CD14-positive monocyte (primary cell): ENCODE results near the gene MEIOSIN. TPM values are rescaled to one million over a fixed set of nuclear protein-coding genes. Genes with fewer than 3 reads are reported as not detected.

Experiments
- DNase-seq, 3 donors: peaks; one replicate each; pipeline ENCODE4 v3.0.0-alpha.2; 2011 to 2022
- H2AFZ ChIP-seq: 2 replicates; pipeline ENCODE4 v1.6.0; 2012; ENCODE audit warnings: mild to moderate bottlenecking, low read depth, low read length, inconsistent platforms; ENCODE audit not compliant: insufficient read depth, poor library complexity, severe bottlenecking
- H3K27ac ChIP-seq, 2 donors: 1 replicate in 1 of 2; 2 replicates in 1 of 2; pipeline ENCODE4 v1.5.1; 2012 to 2013; ENCODE audit warnings: low read length in 2 of 2, control low read depth in 1 of 2, inconsistent platforms in 1 of 2, low read depth in 1 of 2, mild to moderate bottlenecking in 1 of 2
- H3K27me3 ChIP-seq, 2 donors: one replicate each; pipeline versions ENCODE4 v1.6.0 to v1.6.1; 2011 to 2013; ENCODE audit warnings: low read length in 2 of 2; ENCODE audit not compliant: control insufficient read depth in 2 of 2, insufficient read depth in 2 of 2
- H3K36me3 ChIP-seq, 2 donors: replicated peaks in 1 of 2; 1 replicate in 1 of 2; 2 replicates in 1 of 2; pipeline versions ENCODE4 v1.5.1 to v1.6.1; 2012 to 2013; ENCODE audit warnings: low read length in 2 of 2, control low read depth in 1 of 2, inconsistent platforms in 1 of 2, mild to moderate bottlenecking in 1 of 2; ENCODE audit not compliant: insufficient read depth in 2 of 2, control insufficient read depth in 1 of 2
- H3K4me1 ChIP-seq, 2 donors: 1 replicate in 1 of 2; 2 replicates in 1 of 2; pipeline versions ENCODE4 v1.5.1 to v1.6.1; 2012 to 2013; ENCODE audit warnings: low read length in 2 of 2, control low read depth in 1 of 2, inconsistent platforms in 1 of 2, mild to moderate bottlenecking in 1 of 2, moderate library complexity in 1 of 2; ENCODE audit not compliant: insufficient read depth in 2 of 2, control insufficient read depth in 1 of 2
- H3K4me2 ChIP-seq: replicated peaks from 2 replicates; pipeline ENCODE3; 2012; ENCODE audit warnings: low read length, moderate library complexity, mild to moderate bottlenecking; ENCODE audit not compliant: poor library complexity, severe bottlenecking; ENCODE audit errors: extremely low read depth
- H3K4me3 ChIP-seq, 3 experiments: fragments of 200-600 bp in 1 of 3; sonication (generic) in 1 of 3; replicated peaks in 1 of 3; 1 replicate in 2 of 3; 2 replicates in 1 of 3; pipeline ENCODE4 v1.5.1; 2011 to 2013; ENCODE audit warnings: low read length in 3 of 3, mild to moderate bottlenecking in 3 of 3, control low read depth in 2 of 3, low read depth in 2 of 3, inconsistent platforms in 1 of 3, moderate library complexity in 1 of 3
- H3K79me2 ChIP-seq: 2 replicates; pipeline ENCODE4 v1.6.0; 2012; ENCODE audit warnings: mild to moderate bottlenecking, control low read depth, inconsistent platforms, low read length, moderate library complexity; ENCODE audit not compliant: insufficient read depth
- H3K9ac ChIP-seq: 2 replicates; pipeline ENCODE4 v1.6.0; 2017; ENCODE audit warnings: low read length, mild to moderate bottlenecking; ENCODE audit not compliant: insufficient read depth, poor library complexity, severe bottlenecking
- H3K9me3 ChIP-seq, 2 donors: replicated peaks in 1 of 2; 1 replicate in 1 of 2; 2 replicates in 1 of 2; pipeline versions ENCODE4 v1.5.1 to v1.6.1; 2012 to 2013; ENCODE audit warnings: low read length in 2 of 2, control low read depth in 1 of 2; ENCODE audit not compliant: control insufficient read depth in 1 of 2, insufficient read depth in 1 of 2
- H4K20me1 ChIP-seq: 2 replicates; pipeline ENCODE4 v1.6.0; 2012; ENCODE audit warnings: mild to moderate bottlenecking, low read length, control low read depth, moderate library complexity; ENCODE audit not compliant: insufficient read depth
- H3K27ac Mint-ChIP-seq, 7 donors: one replicate each; pipeline ENCODE4 v1.8.0; 2020; ENCODE audit warnings: mild to moderate bottlenecking in 7 of 7, mixed read lengths in 7 of 7, moderate library complexity in 6 of 7, inconsistent platforms in 2 of 7
- H3K27me3 Mint-ChIP-seq, 3 donors: one replicate each; pipeline ENCODE4 v1.8.0; 2021 to 2022; ENCODE audit warnings: low read depth in 3 of 3, mild to moderate bottlenecking in 3 of 3, mixed read lengths in 3 of 3, moderate library complexity in 3 of 3, inconsistent platforms in 1 of 3
- H3K36me3 Mint-ChIP-seq, 2 donors: one replicate each; pipeline ENCODE4 v1.8.0; 2020; ENCODE audit warnings: mixed read lengths in 2 of 2, inconsistent platforms in 1 of 2, mild to moderate bottlenecking in 1 of 2
- H3K4me1 Mint-ChIP-seq: one replicate; pipeline ENCODE4 v1.8.0; 2020; ENCODE audit warnings: mild to moderate bottlenecking, mixed read lengths
- H3K4me3 Mint-ChIP-seq, 2 donors: one replicate each; pipeline ENCODE4 v1.8.0; 2020; ENCODE audit warnings: mild to moderate bottlenecking in 2 of 2, mixed read lengths in 2 of 2, moderate library complexity in 1 of 2
- H3K9me3 Mint-ChIP-seq, 7 donors: one replicate each; pipeline ENCODE4 v1.8.0; 2020 to 2022; ENCODE audit warnings: mixed read lengths in 7 of 7, mild to moderate bottlenecking in 6 of 7, moderate library complexity in 6 of 7, inconsistent platforms in 2 of 7
- WGBS: methylation state at CpG from one replicate; pipeline ENCODE4 v1.1.5; 2013; ENCODE audit warnings: missing lambda C conversion rate; ENCODE audit not compliant: insufficient coverage; 5-methylcytosine and 5-hydroxymethylcytosine counted together
- intact Hi-C, 2 donors: fragments of 100-400 bp; cut with micrococcal nuclease; formaldehyde crosslinking; loops; one replicate each; pipeline versions ENCODE4 v1.15.0 to v1.15.1; 2023
- polyA plus RNA-seq, 3 donors: library from polyadenylated mRNA; depleted of rRNA in 1 of 3; unstranded in 2 of 3; stranded (reverse) in 1 of 3; fragments of 300-500 nt in 2 of 3; fragments of >200 nt in 1 of 3; fragmentation: Illumina TruSeq in 2 of 3; gene quantifications; 1 replicate in 2 of 3; 2 replicates in 1 of 3; pipeline ENCODE4 v1.2.3, GENCODE V29; 2012 to 2021
- TF ChIP-seq, protein P1 (sequence below): fragments of 200-600 bp; IDR thresholded peaks from one replicate; pipeline ENCODE4 v1.8.0; 2022; ENCODE audit warnings: antibody characterized with exemption, mild to moderate bottlenecking

MEIOSIN gene
- polyA plus RNA-seq, 3 donors, result not detected

DNA sequence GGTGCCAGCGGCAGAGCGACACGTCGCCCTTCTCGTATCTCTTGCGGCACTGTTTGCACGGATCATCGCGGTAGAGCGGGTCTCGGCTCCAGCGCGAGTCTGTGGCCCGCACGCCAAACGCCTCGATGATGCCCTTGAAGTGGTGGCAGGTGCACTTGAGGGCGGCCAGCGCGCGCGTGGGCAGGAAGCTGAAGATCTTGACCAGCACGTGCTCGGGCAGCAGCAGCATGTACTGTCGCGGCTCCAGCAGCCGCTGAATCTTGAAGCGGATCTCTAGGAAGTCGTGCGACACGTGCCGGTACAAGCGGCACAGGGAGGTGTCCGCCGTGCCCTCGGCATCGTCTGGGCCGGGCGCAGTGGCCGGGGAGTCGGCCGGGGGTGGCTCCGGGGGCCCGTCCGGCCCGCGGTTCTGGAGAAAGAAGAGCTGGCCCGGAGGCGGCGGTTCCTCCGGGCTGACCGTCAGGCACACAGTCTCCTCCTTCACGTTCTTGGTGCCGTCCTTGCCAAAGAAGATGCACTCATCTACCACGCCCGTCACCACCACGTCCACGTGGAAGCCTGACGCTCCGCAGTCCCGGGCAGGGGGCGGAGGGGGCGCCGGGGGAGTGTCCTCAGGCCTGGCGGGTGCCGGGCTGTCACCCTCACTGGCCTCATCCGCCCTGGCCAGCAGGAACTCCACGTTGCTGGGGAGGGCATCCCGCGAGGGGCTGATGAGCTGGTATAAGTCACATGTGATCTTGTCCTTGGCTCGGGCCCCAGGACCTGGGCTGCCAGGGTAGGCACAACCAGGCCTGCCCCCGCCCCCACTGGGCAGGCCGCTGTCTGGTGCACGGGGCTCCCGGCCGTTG, 21.2 kb upstream of the MEIOSIN start:
- peaks cover 21 to 28% of the 10 kb centered on the region in 2 donors for H3K36me3 ChIP-seq
- intact Hi-C loops, result no loop called here

DNA sequence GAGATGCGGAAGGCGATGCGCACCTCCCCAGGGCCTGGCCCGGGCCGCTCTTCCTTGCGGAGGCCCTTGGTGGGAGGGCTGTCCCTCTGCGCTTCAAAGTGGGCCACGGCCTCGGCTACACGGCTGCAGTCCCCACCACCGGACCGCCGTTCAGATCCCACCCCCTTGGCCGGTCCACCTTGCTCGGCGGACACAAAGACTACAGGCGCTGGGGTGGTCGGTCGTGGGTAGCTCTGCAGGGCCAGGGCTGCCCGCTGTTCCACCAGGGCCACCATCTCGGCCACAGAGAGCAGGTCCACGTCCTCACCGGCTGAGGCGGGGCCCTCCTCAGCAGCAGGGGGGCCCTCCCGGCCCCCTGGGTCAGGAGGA, 20.6 kb upstream of the MEIOSIN start:
- H3K4me2 ChIP-seq, result no peak overlapping the region
- no peak overlapping the region for H3K9ac ChIP-seq
- intact Hi-C loops, result no loop called here
- H3K36me3 Mint-ChIP-seq, result peaks cover 25 to 39% of the 10 kb centered on the region in 2 donors
- H3K36me3 ChIP-seq, result peaks cover 21 to 28% of the 10 kb centered on the region in 2 donors
- peaks cover 0 to 1% (median 0%) of the 10 kb centered on the region in 3 donors for H3K27me3 Mint-ChIP-seq
- no peak overlapping the region for H3K4me3 ChIP-seq
- H3K79me2 ChIP-seq, result peaks cover 41% of the 10 kb centered on the region
- peaks cover 52% of the 10 kb centered on the region for H4K20me1 ChIP-seq
- no peak for DNase-seq
- no peaks in the 10 kb centered on the region for H3K9me3 ChIP-seq
- TF ChIP-seq, protein P1, sequence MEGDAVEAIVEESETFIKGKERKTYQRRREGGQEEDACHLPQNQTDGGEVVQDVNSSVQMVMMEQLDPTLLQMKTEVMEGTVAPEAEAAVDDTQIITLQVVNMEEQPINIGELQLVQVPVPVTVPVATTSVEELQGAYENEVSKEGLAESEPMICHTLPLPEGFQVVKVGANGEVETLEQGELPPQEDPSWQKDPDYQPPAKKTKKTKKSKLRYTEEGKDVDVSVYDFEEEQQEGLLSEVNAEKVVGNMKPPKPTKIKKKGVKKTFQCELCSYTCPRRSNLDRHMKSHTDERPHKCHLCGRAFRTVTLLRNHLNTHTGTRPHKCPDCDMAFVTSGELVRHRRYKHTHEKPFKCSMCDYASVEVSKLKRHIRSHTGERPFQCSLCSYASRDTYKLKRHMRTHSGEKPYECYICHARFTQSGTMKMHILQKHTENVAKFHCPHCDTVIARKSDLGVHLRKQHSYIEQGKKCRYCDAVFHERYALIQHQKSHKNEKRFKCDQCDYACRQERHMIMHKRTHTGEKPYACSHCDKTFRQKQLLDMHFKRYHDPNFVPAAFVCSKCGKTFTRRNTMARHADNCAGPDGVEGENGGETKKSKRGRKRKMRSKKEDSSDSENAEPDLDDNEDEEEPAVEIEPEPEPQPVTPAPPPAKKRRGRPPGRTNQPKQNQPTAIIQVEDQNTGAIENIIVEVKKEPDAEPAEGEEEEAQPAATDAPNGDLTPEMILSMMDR, result no peak
- no peak overlapping the region for H3K27ac Mint-ChIP-seq
- H3K4me1 ChIP-seq, result peaks cover 8 to 10% of the 10 kb centered on the region in 2 donors
- no peaks in the 10 kb centered on the region for H3K9me3 Mint-ChIP-seq
- H2AFZ ChIP-seq, result no peak overlapping the region
- WGBS, result 96% methylated on average over 21 of the region's 25 CpGs
- H3K4me3 Mint-ChIP-seq, result no peak overlapping the region
- no peaks in the 10 kb centered on the region for H3K27me3 ChIP-seq
- no peak overlapping the region for H3K27ac ChIP-seq
- peaks cover 13% of the 10 kb centered on the region for H3K4me1 Mint-ChIP-seq

More for the DNA sequence above, 21.2 kb upstream of the MEIOSIN start:
- Histone ChIP-seq H4K20me1 (peaks cover 52% of the 10 kb centered on the region), H3K4me1 (peaks cover 8 to 10% of the 10 kb centered on the region in 2 donors), H3K4me3 (no peak overlapping the region), H3K27me3 (no peaks in the 10 kb centered on the region), H3K79me2 (peaks cover 41% of the 10 kb centered on the region), H3K27ac (no peak overlapping the region), H3K9ac (no peak overlapping the region), H3K4me2 (no peak overlapping the region), H2AFZ (no peak overlapping the region), H3K9me3 (no peaks in the 10 kb centered on the region)
- no peak for DNase-seq
- 98% methylated on average over 67 of the region's 76 CpGs for WGBS
- Mint-ChIP-seq H3K27me3 (peaks cover 0 to 1% (median 0%) of the 10 kb centered on the region in 3 donors), H3K4me3 (no peak overlapping the region), H3K27ac (no peak overlapping the region), H3K36me3 (peaks cover 25 to 41% of the 10 kb centered on the region in 2 donors), H3K4me1 (peaks cover 13% of the 10 kb centered on the region), H3K9me3 (no peaks in the 10 kb centered on the region)
- TF ChIP-seq, protein P1, result no peak
